GM06990 (cell line): Measurements from ENCODE around the gene FGD3.

Experiments
- DNase-seq: peaks from one replicate; pipeline ENCODE4 v3.0.0-alpha.2; 2011; ENCODE audit not compliant: insufficient read length; ENCODE audit errors: extremely low read depth
- H3K27me3 ChIP-seq: replicated peaks from 2 replicates; pipeline ENCODE4 v1.6.0; 2011; ENCODE audit warnings: low read length; ENCODE audit not compliant: control insufficient read depth, insufficient read depth
- H3K36me3 ChIP-seq: 2 replicates; pipeline ENCODE4 v1.5.1; 2011; ENCODE audit warnings: low read length; ENCODE audit not compliant: control insufficient read depth, insufficient read depth
- H3K4me3 ChIP-seq: replicated peaks from 2 replicates; pipeline ENCODE4 v1.5.1; 2011; ENCODE audit warnings: low read depth, mild to moderate bottlenecking, control low read depth, low read length
- TF ChIP-seq, protein P1 (sequence below): IDR thresholded peaks from 2 replicates; pipeline ENCODE4 v1.5.1; 2011; ENCODE audit warnings: low read length, control low read depth, mild to moderate bottlenecking, inconsistent platforms; ENCODE audit not compliant: insufficient read depth, poor library complexity, severe bottlenecking

FGD3 gene

GRCh38 chr9:93039976-93040375, 92.7 kb downstream of the FGD3 start:
- H3K4me3 ChIP-seq: no peak overlapping the region
- H3K36me3 ChIP-seq: no peaks in the 10 kb centered on the region; the same call in 1 of the 2 replicates
- DNase-seq: no peak
- no peaks in the 10 kb centered on the region for H3K27me3 ChIP-seq
- TF ChIP-seq, protein P1, sequence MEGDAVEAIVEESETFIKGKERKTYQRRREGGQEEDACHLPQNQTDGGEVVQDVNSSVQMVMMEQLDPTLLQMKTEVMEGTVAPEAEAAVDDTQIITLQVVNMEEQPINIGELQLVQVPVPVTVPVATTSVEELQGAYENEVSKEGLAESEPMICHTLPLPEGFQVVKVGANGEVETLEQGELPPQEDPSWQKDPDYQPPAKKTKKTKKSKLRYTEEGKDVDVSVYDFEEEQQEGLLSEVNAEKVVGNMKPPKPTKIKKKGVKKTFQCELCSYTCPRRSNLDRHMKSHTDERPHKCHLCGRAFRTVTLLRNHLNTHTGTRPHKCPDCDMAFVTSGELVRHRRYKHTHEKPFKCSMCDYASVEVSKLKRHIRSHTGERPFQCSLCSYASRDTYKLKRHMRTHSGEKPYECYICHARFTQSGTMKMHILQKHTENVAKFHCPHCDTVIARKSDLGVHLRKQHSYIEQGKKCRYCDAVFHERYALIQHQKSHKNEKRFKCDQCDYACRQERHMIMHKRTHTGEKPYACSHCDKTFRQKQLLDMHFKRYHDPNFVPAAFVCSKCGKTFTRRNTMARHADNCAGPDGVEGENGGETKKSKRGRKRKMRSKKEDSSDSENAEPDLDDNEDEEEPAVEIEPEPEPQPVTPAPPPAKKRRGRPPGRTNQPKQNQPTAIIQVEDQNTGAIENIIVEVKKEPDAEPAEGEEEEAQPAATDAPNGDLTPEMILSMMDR: no peak

GRCh38 chr9:93040409-93040808, 93.1 kb downstream of the FGD3 start:
- TF ChIP-seq, protein P1: no peak
- no peak for DNase-seq
- H3K27me3 ChIP-seq: no peaks in the 10 kb centered on the region
- no peaks in the 10 kb centered on the region for H3K36me3 ChIP-seq
- no peak overlapping the region for H3K4me3 ChIP-seq

DNA sequence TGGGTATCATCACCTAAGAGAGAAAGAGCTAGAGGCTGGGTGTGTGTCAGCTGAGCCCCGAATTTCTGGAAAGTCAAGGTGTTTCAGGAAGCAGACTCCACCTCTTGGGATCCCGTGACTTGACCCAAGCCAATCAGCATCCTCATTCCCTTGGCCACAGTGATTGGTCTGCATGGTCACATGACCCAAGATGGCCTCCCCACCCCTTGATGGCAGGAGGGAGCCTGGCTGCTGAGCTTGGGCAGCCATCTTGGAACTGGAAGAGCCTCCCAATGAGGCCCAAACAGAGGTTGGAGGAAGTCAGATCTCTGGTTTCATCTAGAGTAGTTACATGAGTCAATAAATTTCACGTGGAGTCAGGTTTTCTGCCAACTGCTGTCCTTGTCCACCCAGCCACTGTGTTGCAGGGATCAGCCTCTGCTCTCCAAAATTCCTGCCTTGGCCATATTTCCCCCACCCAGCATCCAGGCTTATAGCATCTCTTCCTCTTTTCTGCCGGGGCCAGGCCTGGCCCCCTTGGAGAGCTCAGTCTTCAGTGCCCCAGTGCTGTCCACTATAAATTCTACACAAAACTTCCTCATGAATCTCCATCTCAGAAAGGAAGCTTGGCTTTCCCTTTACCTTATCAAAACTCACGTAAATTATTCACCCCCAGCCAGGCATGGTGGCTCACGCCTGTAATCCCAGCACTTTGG, 93.9 kb downstream of the FGD3 start:
- H3K4me3 ChIP-seq: no peak overlapping the region
- no peak for DNase-seq
- TF ChIP-seq, protein P1: no peak
- no peaks in the 10 kb centered on the region for H3K27me3 ChIP-seq
- H3K36me3 ChIP-seq: no peaks in the 10 kb centered on the region

DNA sequence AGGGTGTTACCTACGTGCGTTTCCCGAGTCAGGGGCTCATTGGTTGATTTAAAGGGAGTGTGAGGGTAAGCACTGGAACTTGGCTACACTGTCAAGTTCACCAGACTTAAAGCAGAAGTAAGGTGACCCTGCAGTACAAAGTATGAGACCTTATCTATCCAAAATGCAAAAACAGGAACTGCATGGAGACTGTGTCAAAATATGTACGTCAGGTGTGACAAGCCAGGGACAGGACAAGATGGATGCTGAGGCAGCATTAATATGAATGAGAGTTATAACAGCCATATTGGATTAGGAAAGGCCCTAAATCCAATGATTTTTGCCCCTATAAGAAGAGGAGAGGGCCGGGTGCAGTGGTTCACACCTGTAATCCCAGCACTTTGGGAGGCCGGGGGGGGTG, 95.8 kb downstream of the FGD3 start:
- no peak for DNase-seq
- Histone ChIP-seq H3K27me3 (no peaks in the 10 kb centered on the region), H3K4me3 (no peak overlapping the region), H3K36me3 (no peaks in the 10 kb centered on the region)
- TF ChIP-seq, protein P1: no peak

DNA sequence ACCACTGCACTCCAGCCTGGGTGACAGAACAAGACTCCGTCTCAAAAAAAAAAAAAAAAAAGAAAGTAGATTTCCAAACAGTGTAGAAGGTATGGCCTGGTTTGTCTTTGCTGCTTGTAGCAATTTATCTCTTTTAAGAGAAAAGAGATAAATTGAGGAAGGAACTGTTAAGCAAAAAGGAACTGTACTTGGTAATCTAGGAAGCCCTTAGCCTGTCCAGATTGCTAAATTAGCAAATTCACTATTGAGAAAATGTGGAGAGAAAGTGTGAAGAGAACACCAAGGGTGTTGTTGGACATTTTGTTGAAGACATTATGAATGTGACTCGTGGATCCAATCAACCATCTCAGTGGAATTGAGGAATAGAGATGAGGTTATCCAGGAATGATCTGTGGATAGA, 98.2 kb downstream of the FGD3 start:
- no peak overlapping the region for H3K4me3 ChIP-seq
- no peaks in the 10 kb centered on the region; the same call in 1 of the 2 replicates for H3K27me3 ChIP-seq
- H3K36me3 ChIP-seq: no peaks in the 10 kb centered on the region
- TF ChIP-seq, protein P1: no peak
- no peak for DNase-seq
